Type B pancreatic cell (in vitro differentiated cells): Measurements from ENCODE around the gene SPRY1. TPM values are rescaled to one million over a fixed set of nuclear protein-coding genes. Genes with fewer than 3 reads are reported as not detected.

Experiments used
- DNase-seq: peaks from one replicate; pipeline ENCODE4 v3.0.0; 2021; ENCODE audit warnings: mixed read lengths; ENCODE audit not compliant: unreplicated experiment; ENCODE audit errors: extremely low spot score
- H3K27ac Mint-ChIP-seq: 2 replicates; pipeline ENCODE4 v1.8.0; 2021; ENCODE audit warnings: mild to moderate bottlenecking, mixed read lengths
- H3K27me3 Mint-ChIP-seq: 2 replicates; pipeline ENCODE4 v1.8.0; 2021; ENCODE audit warnings: mixed read lengths
- H3K36me3 Mint-ChIP-seq: 2 replicates; pipeline ENCODE4 v1.8.0; 2021; ENCODE audit warnings: mixed read lengths
- H3K4me1 Mint-ChIP-seq: one replicate; pipeline ENCODE4 v1.8.0; 2021; ENCODE audit warnings: mixed read lengths; ENCODE audit not compliant: unreplicated experiment
- H3K4me3 Mint-ChIP-seq: 2 replicates; pipeline ENCODE4 v1.8.0; 2021; ENCODE audit warnings: mild to moderate bottlenecking, mixed read lengths
- H3K9me3 Mint-ChIP-seq: 2 replicates; pipeline ENCODE4 v1.8.0; 2021; ENCODE audit warnings: mixed read lengths
- CTCF ChIP-seq: fragments of 200-600 bp; sonication (generic); conservative IDR thresholded peaks from 2 replicates; pipeline ENCODE4 v1.5.0; 2021; ENCODE audit warnings: antibody characterized with exemption, mild to moderate bottlenecking
- total RNA-seq: library from RNA; stranded (reverse); gene quantifications from 2 replicates; pipeline ENCODE4 v1.2.1, GENCODE V29; 2021; ENCODE audit warnings: low replicate concordance

Gene SPRY1
- total RNA-seq, 1 donor from 2014 or later = 61.3 TPM

DNA sequence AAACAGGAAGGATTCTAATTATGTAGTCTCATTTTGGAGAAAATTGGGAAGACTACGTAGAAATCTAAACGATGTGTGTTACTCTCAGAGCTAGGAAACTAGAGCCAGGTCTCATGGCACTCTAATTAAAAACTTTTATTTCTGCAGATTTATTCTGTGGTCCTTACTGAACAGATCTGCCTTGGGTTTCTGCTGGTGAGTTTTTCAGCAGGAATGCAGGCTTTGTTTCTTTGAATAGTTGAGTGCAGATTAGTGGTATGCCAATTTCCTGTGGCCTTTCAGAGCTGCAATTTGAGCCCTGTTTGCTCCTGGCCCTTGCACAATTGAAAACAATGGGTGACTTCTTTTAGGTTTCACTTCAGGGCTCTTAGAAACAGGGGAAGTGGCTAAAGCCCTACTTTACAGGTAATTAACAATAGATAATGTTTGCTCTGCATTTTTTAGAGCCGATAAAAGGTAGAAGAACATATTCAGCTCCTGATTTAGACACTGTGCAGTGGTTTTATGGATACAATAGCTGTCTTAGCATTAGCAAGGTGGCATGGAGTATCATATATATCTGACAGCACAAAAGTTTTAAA, 21.8 kb downstream of the SPRY1 start:
- no peak for DNase-seq
- H3K36me3 Mint-ChIP-seq = no peaks in the 10 kb centered on the region
- H3K27ac Mint-ChIP-seq = peak overlapping the region; percentile 47
- H3K4me1 Mint-ChIP-seq = peaks cover 32% of the 10 kb centered on the region
- H3K27me3 Mint-ChIP-seq = no peaks in the 10 kb centered on the region
- H3K9me3 Mint-ChIP-seq = no peaks in the 10 kb centered on the region
- no peak for TF ChIP-seq CTCF
- peak overlapping the region; percentile 11 for H3K4me3 Mint-ChIP-seq

- no peak overlapping the region for H3K27ac Mint-ChIP-seq
- no peak for TF ChIP-seq CTCF
- peaks cover 31% of the 10 kb centered on the region for H3K4me1 Mint-ChIP-seq
- no peak for DNase-seq
- H3K36me3 Mint-ChIP-seq = no peaks in the 10 kb centered on the region
- H3K9me3 Mint-ChIP-seq = no peaks in the 10 kb centered on the region
- no peak overlapping the region for H3K4me3 Mint-ChIP-seq
- no peaks in the 10 kb centered on the region for H3K27me3 Mint-ChIP-seq
Observed at GRCh38 chr4:123419885-123420755, 23.5 kb downstream of the SPRY1 start.

- Mint-ChIP-seq H3K27ac (no peak overlapping the region), H3K4me1 (peaks cover 25% of the 10 kb centered on the region), H3K27me3 (no peaks in the 10 kb centered on the region), H3K36me3 (no peaks in the 10 kb centered on the region), H3K9me3 (no peaks in the 10 kb centered on the region), H3K4me3 (peak overlapping the region; percentile 42)
- no peak for TF ChIP-seq CTCF
- DNase-seq = no peak
Observed at GRCh38 chr4:123421227-123421936, 24.8 kb downstream of the SPRY1 start.

DNA sequence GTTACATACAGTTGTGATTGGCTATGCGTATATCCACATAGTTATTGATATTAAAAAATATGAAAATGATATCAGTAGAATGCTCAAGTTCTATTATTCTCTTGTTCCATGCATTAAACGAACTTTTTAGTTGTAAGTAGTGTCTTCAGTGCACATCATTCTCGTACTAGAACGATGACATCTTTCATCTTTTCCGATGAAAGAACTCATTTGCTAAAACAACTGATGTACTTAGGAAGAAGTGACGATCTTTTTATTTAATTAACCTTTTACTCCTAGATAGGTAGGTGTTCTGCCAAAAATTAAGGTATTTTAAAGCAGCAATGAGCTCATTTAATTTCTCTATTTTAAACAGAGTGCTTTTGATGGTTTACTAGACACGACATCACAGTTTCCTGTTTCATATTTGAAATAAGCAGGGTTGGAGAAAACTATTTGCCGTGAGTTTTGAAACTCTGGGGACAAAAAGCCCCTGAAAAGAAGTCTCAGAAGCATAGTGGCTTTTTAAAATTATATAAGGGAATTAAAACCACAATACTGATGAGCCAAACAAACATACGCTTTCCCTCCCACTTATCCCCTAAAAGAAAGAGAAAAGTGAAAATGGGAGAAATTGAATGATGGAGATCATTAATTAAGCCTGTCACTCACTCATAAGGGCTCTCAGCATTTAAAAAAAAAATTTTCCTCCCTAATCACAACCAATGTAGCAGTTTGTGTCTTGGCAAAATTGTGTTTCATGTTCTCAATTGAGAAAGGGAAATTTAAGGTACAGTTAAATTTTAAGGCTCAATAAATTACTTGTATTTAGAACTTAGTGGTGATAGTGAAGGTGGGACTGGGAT, 25.6 kb downstream of the SPRY1 start:
- no peak overlapping the region for H3K27ac Mint-ChIP-seq
- no peaks in the 10 kb centered on the region for H3K9me3 Mint-ChIP-seq
- no peaks in the 10 kb centered on the region for H3K36me3 Mint-ChIP-seq
- no peaks in the 10 kb centered on the region for H3K27me3 Mint-ChIP-seq
- no peak for TF ChIP-seq CTCF
- no peak overlapping the region for H3K4me3 Mint-ChIP-seq
- H3K4me1 Mint-ChIP-seq = peaks cover 21% of the 10 kb centered on the region
- DNase-seq = no peak

- DNase-seq = no peak
- Mint-ChIP-seq H3K9me3 (peaks cover 9% of the 10 kb centered on the region), H3K27ac (no peak overlapping the region), H3K27me3 (no peaks in the 10 kb centered on the region), H3K4me3 (no peak overlapping the region), H3K36me3 (no peaks in the 10 kb centered on the region), H3K4me1 (peaks cover 6% of the 10 kb centered on the region)
- TF ChIP-seq CTCF = no peak
Observed at GRCh38 chr4:123423819-123424218, 27.2 kb downstream of the SPRY1 start.
